ENCODE results near the gene CDO1. TPM values are rescaled to one million over a fixed set of nuclear protein-coding genes. Genes with fewer than 3 reads are reported as not detected.

CDO1 gene
- total RNA-seq, 1 donor from 2014 or later, result 36.0 TPM

DNA sequence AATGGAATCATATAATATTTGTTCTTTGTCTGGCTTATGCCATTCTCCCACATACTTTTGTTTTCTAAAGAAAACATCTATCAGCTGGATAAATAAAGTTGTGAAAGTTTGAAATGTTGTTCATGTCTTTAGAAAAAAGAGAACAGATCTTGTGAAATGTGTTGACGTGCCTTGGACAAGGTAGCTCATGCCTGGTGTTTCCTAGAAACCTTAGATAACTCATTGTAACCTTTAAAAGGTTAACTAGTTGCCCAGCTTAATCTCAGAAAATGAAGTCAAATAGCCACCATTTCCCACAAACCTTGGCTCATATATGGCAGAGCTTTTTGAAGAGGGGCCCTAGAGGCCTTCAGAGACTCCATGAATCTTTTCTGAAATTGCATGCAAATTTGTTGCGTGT lies 15.3 kb downstream of the CDO1 start:
- intact Hi-C loops (cut with DNase I), result no loop called here
- no peaks in the 10 kb centered on the region for H3K9me3 ChIP-seq
- H3K36me3 ChIP-seq, result peaks cover 8 to 18% of the 10 kb centered on the region in 2 donors
- H3K27me3 ChIP-seq, result no peaks in the 10 kb centered on the region
- TF ChIP-seq CTCF (IDR thresholded peaks at IDR 0.05), result no peak
- no peak overlapping the region for H3K27ac ChIP-seq
- DNase-seq (ENCODE audit: low spot score in 2 of 2), result no peak
- H3K4me3 ChIP-seq, result no peak overlapping the region
- H3K4me1 ChIP-seq, result no peaks in the 10 kb centered on the region

DNA sequence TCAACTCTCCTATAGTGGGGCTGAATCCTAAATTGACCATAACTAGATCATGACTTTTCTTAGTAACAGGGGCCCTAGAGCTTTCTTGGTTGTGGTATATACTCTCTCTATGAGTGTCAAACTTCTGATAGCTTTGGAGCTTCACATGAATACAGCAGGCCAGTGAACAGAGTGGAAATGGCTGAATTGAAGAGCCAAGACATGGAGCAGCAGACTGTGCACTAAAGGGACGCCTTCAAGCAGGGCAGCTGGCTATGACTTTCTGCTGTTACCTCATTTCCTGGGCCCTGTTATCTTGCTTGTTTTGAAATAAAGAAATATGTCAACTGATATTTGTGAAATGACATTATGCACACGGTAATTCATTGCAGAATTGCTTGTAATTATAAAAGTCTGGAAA lies 16.4 kb downstream of the CDO1 start:
- Histone ChIP-seq H3K27me3 (no peaks in the 10 kb centered on the region), H3K4me1 (no peaks in the 10 kb centered on the region), H3K27ac (no peak overlapping the region), H3K9me3 (no peaks in the 10 kb centered on the region), H3K36me3 (peaks cover 1 to 14% of the 10 kb centered on the region in 2 donors), H3K4me3 (no peak overlapping the region)
- no peak for TF ChIP-seq CTCF (IDR thresholded peaks at IDR 0.05)
- intact Hi-C loops (cut with DNase I), result no loop called here
- DNase-seq (ENCODE audit: low spot score in 2 of 2), result no peak

- intact Hi-C loops (cut with DNase I), result no loop called here
- no peak for DNase-seq (ENCODE audit: low spot score in 2 of 2)
- H3K4me1 ChIP-seq, result no peaks in the 10 kb centered on the region
- H3K4me3 ChIP-seq, result no peak overlapping the region
- no peaks in the 10 kb centered on the region for H3K36me3 ChIP-seq
- no peaks in the 10 kb centered on the region for H3K9me3 ChIP-seq
- TF ChIP-seq CTCF (IDR thresholded peaks at IDR 0.05), result no peak
- H3K27me3 ChIP-seq, result no peaks in the 10 kb centered on the region
- no peak overlapping the region for H3K27ac ChIP-seq
These were observed 18.2 kb downstream of the CDO1 start for GRCh38 chr5:115798252-115798651.

GRCh38 chr5:115796656-115797055 lies 19.8 kb downstream of the CDO1 start:
- H3K9me3 ChIP-seq, result no peaks in the 10 kb centered on the region
- no peak for TF ChIP-seq CTCF (IDR thresholded peaks at IDR 0.05)
- no peak overlapping the region for H3K27ac ChIP-seq
- no peaks in the 10 kb centered on the region for H3K36me3 ChIP-seq
- H3K4me1 ChIP-seq, result no peaks in the 10 kb centered on the region
- H3K27me3 ChIP-seq, result no peaks in the 10 kb centered on the region
- no peak for DNase-seq (ENCODE audit: low spot score in 2 of 2)
- intact Hi-C loops (cut with DNase I), result no loop called here
- no peak overlapping the region for H3K4me3 ChIP-seq

- Histone ChIP-seq H3K36me3 (no peaks in the 10 kb centered on the region), H3K27ac (no peak overlapping the region), H3K4me1 (no peaks in the 10 kb centered on the region), H3K4me3 (no peak overlapping the region), H3K27me3 (no peaks in the 10 kb centered on the region), H3K9me3 (no peaks in the 10 kb centered on the region)
- DNase-seq (ENCODE audit: low spot score in 2 of 2), result no peak
- TF ChIP-seq CTCF (IDR thresholded peaks at IDR 0.05), result no peak
- intact Hi-C loops (cut with DNase I), result no loop called here
These were observed 20.8 kb downstream of the CDO1 start for GRCh38 chr5:115795700-115796099.

GRCh38 chr5:115788440-115788839 lies 28.0 kb downstream of the CDO1 start:
- no peaks in the 10 kb centered on the region for H3K27me3 ChIP-seq
- intact Hi-C loops (cut with DNase I), result no loop called here
- no peak for DNase-seq (ENCODE audit: low spot score in 2 of 2)
- no peak overlapping the region for H3K4me3 ChIP-seq
- H3K27ac ChIP-seq, result no peak overlapping the region
- no peaks in the 10 kb centered on the region for H3K9me3 ChIP-seq
- H3K36me3 ChIP-seq, result no peaks in the 10 kb centered on the region
- H3K4me1 ChIP-seq, result no peaks in the 10 kb centered on the region
- TF ChIP-seq CTCF (IDR thresholded peaks at IDR 0.05), result no peak
